Measurements from ENCODE around the gene CD9.
"Not testable (repeated sequence)": the region's sequence is repeated elsewhere in the genome, so short reads cannot be mapped to it uniquely, and the experiment has no call there.

Gene CD9

GRCh38 chr12:6178981-6179761 is 21.0 kb upstream of the CD9 start:
- FAIRE-seq (no peak), DNase-seq (ENCODE audit: low spot score) (no peak)

GRCh38 chr12:6180268-6181051 is 19.7 kb upstream of the CD9 start:
- DNase-seq (ENCODE audit: low spot score) (peak; percentile 66), FAIRE-seq (peak; percentile 93)

GRCh38 chr12:6181166-6181565 is 19.0 kb upstream of the CD9 start:
- FAIRE-seq, result peak; percentile 95
- DNase-seq (ENCODE audit: low spot score), result no peak

GRCh38 chr12:6181583-6182278 is 18.5 kb upstream of the CD9 start:
- DNase-seq (ENCODE audit: low spot score), result no peak
- no peak for FAIRE-seq

- peak; percentile 58 for DNase-seq (ENCODE audit: low spot score)
- FAIRE-seq, result peak; percentile 59
These were observed 17.8 kb upstream of the CD9 start for GRCh38 chr12:6182279-6182898.

GRCh38 chr12:6183689-6184428 is 16.3 kb upstream of the CD9 start:
- FAIRE-seq (no peak), DNase-seq (ENCODE audit: low spot score) (no peak)

- FAIRE-seq, result no peak
- no peak for DNase-seq (ENCODE audit: low spot score)
These were observed 14.0 kb upstream of the CD9 start for GRCh38 chr12:6185961-6186827.

GRCh38 chr12:6187948-6188793 is 12.0 kb upstream of the CD9 start:
- FAIRE-seq (no peak), DNase-seq (ENCODE audit: low spot score) (no peak)

GRCh38 chr12:6189028-6189427 is 11.2 kb upstream of the CD9 start:
- FAIRE-seq, result no peak

GRCh38 chr12:6189952-6190598 is 10.1 kb upstream of the CD9 start:
- not testable (repeated sequence) for FAIRE-seq; DNase-seq (ENCODE audit: low spot score)

More at GRCh38 chr12:6189028-6189427, 11.2 kb upstream of the CD9 start:
- DNase-seq (ENCODE audit: low spot score), result no peak

- DNase-seq (ENCODE audit: low spot score), result not testable (repeated sequence)
These were observed 9.3 kb upstream of the CD9 start for GRCh38 chr12:6190767-6191530.

GRCh38 chr12:6192604-6193380 is 7.4 kb upstream of the CD9 start:
- no peak for FAIRE-seq

More at GRCh38 chr12:6190767-6191530, 9.3 kb upstream of the CD9 start:
- not testable (repeated sequence) for FAIRE-seq

GRCh38 chr12:6193853-6194815 is 6.1 kb upstream of the CD9 start:
- FAIRE-seq (peak; percentile 35), DNase-seq (ENCODE audit: low spot score) (no peak)

More at GRCh38 chr12:6192604-6193380, 7.4 kb upstream of the CD9 start:
- no peak for DNase-seq (ENCODE audit: low spot score)

GRCh38 chr12:6195665-6196535 is 4.3 kb upstream of the CD9 start:
- FAIRE-seq (peak; percentile 94), DNase-seq (ENCODE audit: low spot score) (peak; percentile 97)

- DNase-seq (ENCODE audit: low spot score), result no peak
- FAIRE-seq, result no peak
These were observed 2.1 kb upstream of the CD9 start for GRCh38 chr12:6198051-6198450.

All from urothelium cell line (cell line).